H1 (cell line): ENCODE results near the gene PCNX1. TPM values are rescaled to one million over a fixed set of nuclear protein-coding genes. Genes with fewer than 3 reads are reported as not detected.

Source experiments
- CTCF ChIA-PET: fragments of 300-600 bp; sonication (Branson Sonifier 250); formaldehyde crosslinking; loops from one replicate; lab custom pipeline; 2021; ENCODE audit not compliant: partially characterized antibody; lab: Charles Lee
- POLR2A ChIA-PET: fragments of 300-600 bp; sonication (Branson Sonifier 250); formaldehyde crosslinking; loops from one replicate; lab custom pipeline; 2021; ENCODE audit warnings: inconsistent platforms; ENCODE audit not compliant: partially characterized antibody; lab: Charles Lee
- DNase-seq, 2 experiments: peaks; one replicate each; pipeline versions ENCODE4 v3.0.0 to v3.0.0-alpha.2; 2010 to 2022; ENCODE audit warnings: low spot score in 2 of 2, low read depth in 1 of 2, mixed read lengths in 1 of 2
- FAIRE-seq: peaks from 2 replicates; lab custom pipeline; 2011; peaks lifted over from hg19 to GRCh38; lab: Jason Lieb, UNC
- H2AFZ ChIP-seq: 2 replicates; pipeline ENCODE4 v1.8.1; 2012; ENCODE audit warnings: low read length, inconsistent platforms
- H2AK5ac ChIP-seq: 2 replicates; pipeline ENCODE4 v1.6.1; 2013; ENCODE audit warnings: low read depth, low read length
- H2BK120ac ChIP-seq: replicated peaks from 2 replicates; pipeline ENCODE3; 2013; ENCODE audit warnings: low read depth, low read length, inconsistent platforms
- H2BK12ac ChIP-seq: 2 replicates; pipeline ENCODE4 v1.6.1; 2013; ENCODE audit warnings: low read depth, low read length
- H2BK15ac ChIP-seq: 2 replicates; pipeline ENCODE4 v1.6.1; 2013; ENCODE audit warnings: low read length
- H2BK20ac ChIP-seq: 2 replicates; pipeline ENCODE4 v1.6.1; 2013; ENCODE audit warnings: low read length
- H2BK5ac ChIP-seq: 2 replicates; pipeline ENCODE4 v1.6.1; 2013; ENCODE audit warnings: low read depth, low read length
- H3K14ac ChIP-seq: 2 replicates; pipeline ENCODE4 v1.6.1; 2013; ENCODE audit warnings: inconsistent platforms; ENCODE audit not compliant: insufficient read length
- H3K18ac ChIP-seq: 2 replicates; pipeline ENCODE4 v1.6.1; 2013; ENCODE audit warnings: low read length; ENCODE audit errors: extremely low read depth
- H3K23ac ChIP-seq: 2 replicates; pipeline ENCODE4 v1.6.1; 2013; ENCODE audit warnings: inconsistent platforms; ENCODE audit not compliant: insufficient read length
- H3K23me2 ChIP-seq: 2 replicates; pipeline ENCODE4 v1.6.1; 2013; ENCODE audit warnings: low read depth, low read length
- H3K27ac ChIP-seq: 2 replicates; pipeline ENCODE4 v1.6.1; 2011; ENCODE audit warnings: low read depth, low read length, inconsistent platforms
- H3K27me3 ChIP-seq, 4 experiments: replicated peaks in 1 of 4; 1 replicate in 1 of 4; 2 replicates in 3 of 4; pipeline versions ENCODE4 v1.6.1 to v1.8.1; 2011 to 2013; ENCODE audit warnings: low read length in 3 of 4, mild to moderate bottlenecking in 3 of 4, inconsistent platforms in 2 of 4, mixed read lengths in 2 of 4, moderate library complexity in 1 of 4; ENCODE audit not compliant: control insufficient read depth in 3 of 4, insufficient read depth in 3 of 4; ENCODE audit errors: extremely low read depth in 1 of 4
- H3K36me3 ChIP-seq, 4 experiments: 2 replicates each; pipeline versions ENCODE4 v1.6.1 to v1.8.1; 2011 to 2013; ENCODE audit warnings: mild to moderate bottlenecking in 4 of 4, low read length in 3 of 4, moderate library complexity in 2 of 4, control low read depth in 1 of 4, inconsistent platforms in 1 of 4; ENCODE audit not compliant: insufficient read depth in 4 of 4, control insufficient read depth in 2 of 4
- H3K4ac ChIP-seq: replicated peaks from 2 replicates; pipeline ENCODE3; 2013; ENCODE audit warnings: low read length, low read depth, mixed read lengths, inconsistent platforms; ENCODE audit not compliant: insufficient read length
- H3K4me1 ChIP-seq, 4 experiments: replicated peaks in 1 of 4; 1 replicate in 1 of 4; 2 replicates in 3 of 4; pipeline versions ENCODE4 v1.6.1 to v1.8.1; 2011 to 2013; ENCODE audit warnings: low read length in 3 of 4, inconsistent platforms in 2 of 4, mixed read lengths in 1 of 4; ENCODE audit not compliant: insufficient read depth in 4 of 4, control insufficient read depth in 3 of 4
- H3K4me2 ChIP-seq, 2 experiments: 2 replicates each; pipeline versions ENCODE4 v1.6.1 to v1.8.1; 2011 to 2013; ENCODE audit warnings: low read depth in 2 of 2, low read length in 2 of 2, control low read depth in 1 of 2, inconsistent platforms in 1 of 2, mild to moderate bottlenecking in 1 of 2; ENCODE audit not compliant: insufficient read depth in 1 of 2
- H3K4me3 ChIP-seq, 4 experiments: fragments of 200-600, 300-600 bp in 1 of 4; sonication (generic), shearing (Covaris generic), sonication (Bioruptor Twin) in 1 of 4; 2 replicates each; pipeline versions ENCODE4 v1.5.1 to v1.8.1; 2011 to 2016; ENCODE audit warnings: low read length in 4 of 4, low read depth in 3 of 4, control low read depth in 2 of 4, inconsistent platforms in 2 of 4, mild to moderate bottlenecking in 2 of 4, mixed read lengths in 1 of 4, moderate library complexity in 1 of 4; ENCODE audit not compliant: insufficient read depth in 2 of 4; ENCODE audit errors: extremely low read depth in 1 of 4
- H3K56ac ChIP-seq: replicated peaks from 2 replicates; pipeline ENCODE3; 2013; ENCODE audit warnings: low read depth, mild to moderate bottlenecking, mixed read lengths, low read length, inconsistent platforms; ENCODE audit not compliant: insufficient read length
- H3K79me1 ChIP-seq: 2 replicates; pipeline ENCODE4 v1.6.1; 2013; ENCODE audit warnings: low read depth, low read length, control low read depth
- H3K79me2 ChIP-seq, 2 experiments: 2 replicates each; pipeline versions ENCODE4 v1.6.1 to v1.8.1; 2012 to 2013; ENCODE audit warnings: low read length in 2 of 2, mild to moderate bottlenecking in 2 of 2, inconsistent platforms in 1 of 2; ENCODE audit not compliant: insufficient read depth in 2 of 2, control insufficient read depth in 1 of 2
- H3K9ac ChIP-seq, 4 experiments: replicated peaks in 1 of 4; 1 replicate in 1 of 4; 2 replicates in 3 of 4; pipeline versions ENCODE4 v1.6.1 to v1.8.1; 2011 to 2013; ENCODE audit warnings: low read depth in 3 of 4, low read length in 3 of 4, control low read depth in 2 of 4, mild to moderate bottlenecking in 2 of 4, moderate library complexity in 2 of 4, inconsistent platforms in 1 of 4; ENCODE audit errors: extremely low read depth in 1 of 4
- H3K9me3 ChIP-seq, 2 experiments: 2 replicates each; pipeline versions ENCODE4 v1.6.1 to v1.8.1; 2012 to 2013; ENCODE audit warnings: mild to moderate bottlenecking in 2 of 2, moderate library complexity in 2 of 2, control low read depth in 1 of 2, inconsistent platforms in 1 of 2, low read depth in 1 of 2, low read length in 1 of 2, mixed read lengths in 1 of 2; ENCODE audit not compliant: insufficient read depth in 2 of 2
- H4K20me1 ChIP-seq, 2 experiments: replicated peaks in 1 of 2; 2 replicates each; pipeline versions ENCODE3 to v1.8.1; 2011 to 2013; ENCODE audit warnings: inconsistent platforms in 2 of 2, low read length in 2 of 2, mild to moderate bottlenecking in 1 of 2; ENCODE audit not compliant: insufficient read depth in 2 of 2, control insufficient read depth in 1 of 2
- H4K5ac ChIP-seq: 2 replicates; pipeline ENCODE4 v1.6.1; 2013; ENCODE audit warnings: low read length, low read depth, mixed read lengths, inconsistent platforms; ENCODE audit not compliant: insufficient read length
- H4K8ac ChIP-seq: 2 replicates; pipeline ENCODE4 v1.8.0; 2013; ENCODE audit warnings: mild to moderate bottlenecking, moderate library complexity, low read length, inconsistent platforms; ENCODE audit not compliant: insufficient read depth; ENCODE audit errors: extremely low read depth
- H4K91ac ChIP-seq: replicated peaks from 2 replicates; pipeline ENCODE3; 2013; ENCODE audit warnings: low read length, mixed read lengths, inconsistent platforms; ENCODE audit not compliant: insufficient read length
- CBX5 ChIP-seq: fragments of 300-800, 300-1000 bp; sonication (generic); IDR thresholded peaks from 2 replicates; pipeline ENCODE4 v1.7.1; 2016; ENCODE audit warnings: antibody characterized with exemption, low read length, low read depth
- PHF8 ChIP-seq: fragments of 200-600 bp; sonication (generic); conservative IDR thresholded peaks from 2 replicates; pipeline ENCODE4 v1.7.1; 2012; ENCODE audit warnings: low read depth, mild to moderate bottlenecking, inconsistent platforms, low read length, moderate library complexity
- WGBS, 2 experiments: shearing (Covaris generic) in 1 of 2; methylation state at CpG; one replicate each; pipeline versions ENCODE4 v1.1.6 to v1.1.7; 2013 to 2015; ENCODE audit warnings: low lambda C conversion rate in 2 of 2, mixed read lengths in 2 of 2, inconsistent platforms in 1 of 2, low coverage in 1 of 2, missing lambda C conversion rate in 1 of 2; ENCODE audit not compliant: insufficient replicate concordance in 2 of 2, insufficient coverage in 1 of 2, insufficient read length in 1 of 2; ENCODE audit errors: extremely low coverage in 1 of 2, missing lambda C conversion rate in 1 of 2; 5-methylcytosine and 5-hydroxymethylcytosine counted together
- polyA plus RNA-seq, 7 experiments: library from polyadenylated mRNA; depleted of rRNA in 3 of 7; stranded (reverse) in 5 of 7; unstranded in 2 of 7; fragments of >200 nt in 5 of 7; fragments of 200-250 nt in 2 of 7; gene quantifications; 1 replicate in 5 of 7; 2 replicates in 1 of 7; 4 replicates in 1 of 7; pipeline versions ENCODE4 v1.2.1 to v1.2.3, GENCODE V29; 2011 to 2013; ENCODE audit warnings: missing spikeins in 2 of 7, mixed read lengths in 2 of 7
- total RNA-seq: library from RNA; stranded (reverse); fragmentation: NEBNext Ultra II Directional; extraction: Animal tissue kit (Norgen Biotek cat#: 25700); gene quantifications from 2 replicates; pipeline ENCODE4 v1.2.1, GENCODE V29; 2021

Gene PCNX1
- total and polyA plus RNA-seq, 2 of the 8 experiments (the other 6 are each of a cell fraction or from before 2014, with no cell fraction given): 37.7 to 53.2 TPM

DNA sequence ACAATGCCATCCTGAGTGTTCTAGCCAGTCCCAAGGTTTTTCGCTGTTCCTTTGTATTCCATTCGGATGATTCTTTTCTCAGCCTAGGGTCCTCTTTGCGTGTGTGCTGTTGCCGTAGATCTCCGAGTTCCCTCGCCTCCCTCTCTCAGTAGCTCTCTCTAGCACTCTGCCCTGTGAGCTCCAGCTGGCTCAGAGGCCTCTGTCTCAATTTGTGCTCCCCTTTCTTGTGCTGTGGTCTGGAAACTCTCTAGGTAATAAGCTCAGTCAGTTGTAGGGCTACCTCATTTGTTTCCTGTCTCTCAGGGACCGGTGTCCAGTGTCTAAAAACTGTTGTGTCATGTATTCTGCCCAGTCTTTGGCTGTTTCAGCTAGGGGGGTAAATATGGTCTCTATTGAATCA lies 179.3 kb downstream of the PCNX1 start:
- Histone ChIP-seq H3K9ac (no peak overlapping the region), H3K79me1 (no peaks in the 10 kb centered on the region), H3K4ac (no peak overlapping the region), H3K23ac (no peak overlapping the region), H2BK5ac (no peak overlapping the region; the same call in 1 of the 2 replicates), H3K56ac (no peak overlapping the region), H3K18ac (no peak overlapping the region), H2BK120ac (no peak overlapping the region), H3K27ac (no peak overlapping the region), H2BK20ac (no peak overlapping the region), H3K27me3 (no peaks in the 10 kb centered on the region), H3K14ac (no peak overlapping the region), H4K5ac (no peak overlapping the region), H2BK12ac (no peak overlapping the region), H3K4me3 (no peak overlapping the region), H2BK15ac (no peak overlapping the region), H4K20me1 (no peaks in the 10 kb centered on the region), H2AFZ (no peak overlapping the region), H3K79me2 (no peaks in the 10 kb centered on the region), H3K9me3 (no peaks in the 10 kb centered on the region), H3K23me2 (no peaks in the 10 kb centered on the region), H3K4me2 (no peak overlapping the region), H3K36me3 (peaks cover 2 to 25% (median 8%) of the 10 kb centered on the region in 4 experiments; a peak in 5 of 8 replicates), H4K8ac (no peak overlapping the region), H4K91ac (no peak overlapping the region), H2AK5ac (no peak overlapping the region), H3K4me1 (no peaks in the 10 kb centered on the region)
- WGBS, 2 experiments: 85% methylated on average over 7 of the region's 7 CpGs; no CpG with 5 or more reads in 1 of the 2 experiments
- no peak for DNase-seq
- TF ChIP-seq CBX5 (no peak), PHF8 (no peak)
- no peak for FAIRE-seq
- POLR2A ChIA-PET: no interaction called here
- CTCF ChIA-PET: no interaction called here
